ENCODE results near the gene FAM76B.

- TF ChIP-seq CTCF (IDR thresholded peaks at IDR 0.05) (no peak), POLR2A (IDR thresholded peaks at IDR 0.05) (no peak)
These were observed 41.8 kb upstream of the FAM76B start for GRCh38 chr11:95831198-95831883.

Measured in Peyer's patch (tissue), 4 donors.